Measurements from ENCODE around the gene EN1. TPM values are rescaled to one million over a fixed set of nuclear protein-coding genes. Genes with fewer than 3 reads are reported as not detected.
A peak's percentile ranks its signal among the peaks of the same experiment; 100 is the strongest.

EN1 gene
- total and polyA plus RNA-seq, 2 experiments from 2014 or later, result not detected

DNA sequence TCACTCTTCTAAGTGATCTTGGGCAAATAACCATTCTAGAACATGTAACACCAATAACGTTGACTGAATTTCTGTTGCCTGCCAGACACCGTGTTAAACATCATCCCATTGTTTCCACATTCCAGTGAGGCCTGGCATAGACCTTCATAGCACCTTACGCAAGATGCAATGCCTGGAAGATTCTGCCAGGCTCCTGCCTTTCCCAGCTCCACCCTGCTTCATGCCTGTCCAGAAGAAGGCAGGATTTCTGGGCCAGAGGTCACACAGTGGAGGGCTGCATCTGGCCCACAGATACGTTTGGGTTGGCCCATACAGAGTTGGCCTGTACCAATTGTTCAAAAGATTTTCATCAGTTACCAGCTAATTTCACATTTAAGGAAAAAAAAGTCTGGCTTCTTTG is 46.3 kb downstream of the EN1 start:
- no peaks in the 10 kb centered on the region for H3K36me3 ChIP-seq
- DNase-seq (ENCODE audit: low read depth in 1 of 2, low spot score in 1 of 2), result peak in 1 of 2 donors; percentile 12
- no peaks in the 10 kb centered on the region for H3K4me1 ChIP-seq (ENCODE audit: low read depth)
- TF ChIP-seq, protein P1, sequence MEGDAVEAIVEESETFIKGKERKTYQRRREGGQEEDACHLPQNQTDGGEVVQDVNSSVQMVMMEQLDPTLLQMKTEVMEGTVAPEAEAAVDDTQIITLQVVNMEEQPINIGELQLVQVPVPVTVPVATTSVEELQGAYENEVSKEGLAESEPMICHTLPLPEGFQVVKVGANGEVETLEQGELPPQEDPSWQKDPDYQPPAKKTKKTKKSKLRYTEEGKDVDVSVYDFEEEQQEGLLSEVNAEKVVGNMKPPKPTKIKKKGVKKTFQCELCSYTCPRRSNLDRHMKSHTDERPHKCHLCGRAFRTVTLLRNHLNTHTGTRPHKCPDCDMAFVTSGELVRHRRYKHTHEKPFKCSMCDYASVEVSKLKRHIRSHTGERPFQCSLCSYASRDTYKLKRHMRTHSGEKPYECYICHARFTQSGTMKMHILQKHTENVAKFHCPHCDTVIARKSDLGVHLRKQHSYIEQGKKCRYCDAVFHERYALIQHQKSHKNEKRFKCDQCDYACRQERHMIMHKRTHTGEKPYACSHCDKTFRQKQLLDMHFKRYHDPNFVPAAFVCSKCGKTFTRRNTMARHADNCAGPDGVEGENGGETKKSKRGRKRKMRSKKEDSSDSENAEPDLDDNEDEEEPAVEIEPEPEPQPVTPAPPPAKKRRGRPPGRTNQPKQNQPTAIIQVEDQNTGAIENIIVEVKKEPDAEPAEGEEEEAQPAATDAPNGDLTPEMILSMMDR (IDR thresholded peaks at IDR 0.05; ENCODE audit: low read depth, low read length), result no peak
- no peaks in the 10 kb centered on the region for H3K27me3 ChIP-seq
- H3K9me3 ChIP-seq (ENCODE audit: low read depth), result no peaks in the 10 kb centered on the region
- no peak overlapping the region for H3K27ac ChIP-seq
- no peak overlapping the region for H3K4me3 ChIP-seq

DNA sequence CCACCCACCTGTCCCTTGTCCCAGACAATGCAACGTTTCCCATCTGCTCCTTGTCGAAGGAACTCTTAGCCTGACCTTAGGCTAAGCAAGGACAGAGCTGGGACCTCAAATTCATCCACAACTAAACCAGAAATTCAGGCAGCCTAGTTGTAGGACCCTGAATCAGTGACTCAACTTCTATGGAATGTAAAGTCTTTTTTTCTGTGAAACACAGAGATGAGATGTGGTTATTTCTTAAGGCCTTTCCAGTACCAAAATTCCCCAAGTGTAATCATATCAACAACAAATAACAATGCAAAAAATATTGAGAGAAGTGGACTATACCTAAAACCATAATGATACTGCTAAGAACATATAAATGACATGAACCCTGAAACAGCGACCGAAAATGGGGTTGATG is 46.7 kb downstream of the EN1 start:
- TF ChIP-seq, protein P1 (IDR thresholded peaks at IDR 0.05; ENCODE audit: low read depth, low read length), result no peak
- H3K27ac ChIP-seq, result no peak overlapping the region
- no peaks in the 10 kb centered on the region for H3K36me3 ChIP-seq
- DNase-seq (ENCODE audit: low read depth in 1 of 2, low spot score in 1 of 2), result peak in 1 of 2 donors; percentile 41
- H3K4me3 ChIP-seq, result no peak overlapping the region
- no peaks in the 10 kb centered on the region for H3K27me3 ChIP-seq
- no peaks in the 10 kb centered on the region for H3K4me1 ChIP-seq (ENCODE audit: low read depth)
- H3K9me3 ChIP-seq (ENCODE audit: low read depth), result no peaks in the 10 kb centered on the region

DNA sequence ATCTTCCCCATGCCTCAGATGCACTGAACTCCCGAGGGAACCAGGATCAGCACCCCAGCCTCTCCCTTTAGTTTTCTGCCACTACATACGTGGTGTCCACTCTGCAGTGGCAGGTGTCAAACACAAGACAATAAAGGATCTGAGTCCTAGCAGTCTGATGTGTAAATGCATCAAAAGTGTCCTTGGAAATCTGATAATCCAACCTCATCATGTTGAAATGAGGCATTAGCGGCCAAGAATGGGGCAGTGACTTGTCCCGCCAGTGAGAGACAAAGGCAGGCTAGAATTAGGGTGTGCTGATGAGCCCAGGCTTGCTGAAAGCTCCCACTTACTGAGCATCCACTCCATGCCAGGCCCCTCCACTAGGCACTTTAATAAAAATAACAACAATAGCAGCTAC is 52.9 kb downstream of the EN1 start:
- no peak overlapping the region for H3K27ac ChIP-seq
- peaks cover 4% of the 10 kb centered on the region for H3K27me3 ChIP-seq
- TF ChIP-seq, protein P1 (IDR thresholded peaks at IDR 0.05; ENCODE audit: low read depth, low read length), result no peak
- no peaks in the 10 kb centered on the region for H3K9me3 ChIP-seq (ENCODE audit: low read depth)
- H3K4me1 ChIP-seq (ENCODE audit: low read depth), result no peaks in the 10 kb centered on the region
- DNase-seq (ENCODE audit: low read depth in 1 of 2, low spot score in 1 of 2), result no peak
- no peaks in the 10 kb centered on the region for H3K36me3 ChIP-seq
- no peak overlapping the region for H3K4me3 ChIP-seq

Other genes starting within 250 kb of the EN1 start
- not detected in 2 replicates for gene MARCO, start 94.5 kb upstream of the EN1 start, total RNA-seq
- not detected in 2 replicates for gene MARCO, start 94.5 kb upstream of the EN1 start, polyA plus RNA-seq